H9 (cell line): ENCODE measurements around the gene FRMD4B. TPM values are rescaled to one million over a fixed set of nuclear protein-coding genes. Genes with fewer than 3 reads are reported as not detected.

Source experiments
- DNase-seq: peaks from one replicate; pipeline ENCODE4 v3.0.0-alpha.2; 2017
- H2AFZ ChIP-seq: one replicate; pipeline ENCODE4 v1.6.1; 2013; ENCODE audit warnings: mild to moderate bottlenecking, low read length, control low read depth, moderate library complexity
- H2AK5ac ChIP-seq: 2 replicates; pipeline ENCODE4 v1.6.1; 2013; ENCODE audit warnings: low read length, control low read depth, mixed read lengths; ENCODE audit not compliant: insufficient read length
- H2BK120ac ChIP-seq: one replicate; pipeline ENCODE4 v1.6.1; 2013; ENCODE audit warnings: low read depth, mild to moderate bottlenecking, low read length, control low read depth, inconsistent platforms; ENCODE audit not compliant: poor library complexity, severe bottlenecking
- H2BK12ac ChIP-seq: 2 replicates; pipeline ENCODE4 v1.6.1; 2013; ENCODE audit warnings: low read length, control low read depth, mixed read lengths, low read depth; ENCODE audit not compliant: insufficient read length
- H2BK15ac ChIP-seq: 2 replicates; pipeline ENCODE4 v1.6.1; 2013; ENCODE audit warnings: low read depth, low read length, control low read depth
- H2BK20ac ChIP-seq: one replicate; pipeline ENCODE4 v1.6.1; 2013; ENCODE audit warnings: low read depth, mild to moderate bottlenecking, low read length, control low read depth, inconsistent platforms; ENCODE audit not compliant: poor library complexity, severe bottlenecking
- H2BK5ac ChIP-seq: 2 replicates; pipeline ENCODE4 v1.6.1; 2013; ENCODE audit warnings: low read length, control low read depth, mixed read lengths; ENCODE audit not compliant: insufficient read length
- H3K14ac ChIP-seq: 2 replicates; pipeline ENCODE4 v1.6.1; 2013; ENCODE audit warnings: low read length, control low read depth; ENCODE audit not compliant: insufficient read depth
- H3K18ac ChIP-seq: 2 replicates; pipeline ENCODE4 v1.6.1; 2013; ENCODE audit warnings: low read depth, mild to moderate bottlenecking, mixed read lengths, low read length, control low read depth; ENCODE audit not compliant: insufficient read length
- H3K23ac ChIP-seq: 2 replicates; pipeline ENCODE4 v1.6.1; 2013; ENCODE audit warnings: low read length, control low read depth, mixed read lengths, low read depth; ENCODE audit not compliant: insufficient read length
- H3K23me2 ChIP-seq: 2 replicates; pipeline ENCODE4 v1.6.1; 2013; ENCODE audit warnings: low read depth, mild to moderate bottlenecking, mixed read lengths, low read length, control low read depth; ENCODE audit not compliant: insufficient read length, poor library complexity, severe bottlenecking
- H3K27ac ChIP-seq: 2 replicates; pipeline ENCODE4 v1.5.1; 2013; ENCODE audit warnings: low read length, control low read depth, mixed read lengths, low read depth; ENCODE audit not compliant: insufficient read length
- H3K27me3 ChIP-seq: 2 replicates; pipeline ENCODE4 v1.6.1; 2013; ENCODE audit warnings: low read length, control low read depth, inconsistent platforms; ENCODE audit not compliant: insufficient read depth
- H3K4ac ChIP-seq: 2 replicates; pipeline ENCODE4 v1.6.1; 2013; ENCODE audit warnings: low read depth, mild to moderate bottlenecking, control low read depth, inconsistent platforms, low read length, moderate library complexity
- H3K4me1 ChIP-seq: 2 replicates; pipeline ENCODE4 v1.6.1; 2013; ENCODE audit warnings: low read length, control low read depth, inconsistent platforms; ENCODE audit not compliant: insufficient read depth
- H3K4me2 ChIP-seq: 2 replicates; pipeline ENCODE4 v1.6.1; 2013; ENCODE audit warnings: low read length, control low read depth, mixed read lengths; ENCODE audit not compliant: insufficient read length, insufficient read depth
- H3K56ac ChIP-seq: 2 replicates; pipeline ENCODE4 v1.6.1; 2013; ENCODE audit warnings: low read depth, mild to moderate bottlenecking, mixed read lengths, low read length, control low read depth; ENCODE audit not compliant: insufficient read length
- H3K79me1 ChIP-seq: 2 replicates; pipeline ENCODE4 v1.6.1; 2013; ENCODE audit warnings: low read depth, mild to moderate bottlenecking, moderate library complexity, low read length, control low read depth, inconsistent platforms; ENCODE audit not compliant: insufficient read depth, poor library complexity, severe bottlenecking
- H3K79me2 ChIP-seq: 2 replicates; pipeline ENCODE4 v1.6.1; 2013; ENCODE audit warnings: low read length, control low read depth, inconsistent platforms; ENCODE audit not compliant: insufficient read depth
- H3K9ac ChIP-seq: 2 replicates; pipeline ENCODE4 v1.6.1; 2013; ENCODE audit warnings: low read length, control low read depth, mixed read lengths; ENCODE audit not compliant: insufficient read length; ENCODE audit errors: extremely low read depth
- H3K9me3 ChIP-seq: one replicate; pipeline ENCODE4 v1.6.1; 2013; ENCODE audit warnings: low read depth, low read length, inconsistent platforms; ENCODE audit not compliant: control insufficient read depth
- H3T11ph ChIP-seq: one replicate; pipeline ENCODE4 v1.6.1; 2013; ENCODE audit warnings: mild to moderate bottlenecking, low read length, control low read depth, inconsistent platforms
- H4K20me1 ChIP-seq: one replicate; pipeline ENCODE4 v1.6.1; 2013; ENCODE audit not compliant: control insufficient read depth, insufficient read length, insufficient read depth
- H4K5ac ChIP-seq: 2 replicates; pipeline ENCODE4 v1.6.1; 2013; ENCODE audit warnings: low read depth, mild to moderate bottlenecking, mixed read lengths, low read length, control low read depth; ENCODE audit not compliant: insufficient read length
- H4K8ac ChIP-seq: replicated peaks from 2 replicates; pipeline ENCODE4 v1.6.1; 2013; ENCODE audit warnings: low read length, control low read depth, mixed read lengths, low read depth; ENCODE audit not compliant: insufficient read length
- H4K91ac ChIP-seq: 2 replicates; pipeline ENCODE4 v1.6.1; 2013; ENCODE audit warnings: low read depth, mild to moderate bottlenecking, moderate library complexity, mixed read lengths, low read length, control low read depth; ENCODE audit not compliant: insufficient read length
- H3K27ac Mint-ChIP-seq, 3 experiments: 2 replicates in 2 of 3; 3 replicates in 1 of 3; pipeline ENCODE4 v1.8.0; 2020 to 2021; ENCODE audit warnings: mixed read lengths in 3 of 3, mild to moderate bottlenecking in 1 of 3, moderate library complexity in 1 of 3
- H3K27me3 Mint-ChIP-seq: 2 replicates; pipeline ENCODE4 v1.8.0; 2021; ENCODE audit warnings: low read depth, mild to moderate bottlenecking, moderate library complexity, mixed read lengths
- H3K36me3 Mint-ChIP-seq, 3 experiments: 2 replicates in 2 of 3; 3 replicates in 1 of 3; pipeline ENCODE4 v1.8.0; 2020 to 2021; ENCODE audit warnings: low read depth in 3 of 3, mixed read lengths in 3 of 3; ENCODE audit not compliant: insufficient read depth in 1 of 3
- H3K4me1 Mint-ChIP-seq, 2 experiments: 2 replicates each; pipeline ENCODE4 v1.8.0; 2020; ENCODE audit warnings: mixed read lengths in 2 of 2
- H3K4me3 Mint-ChIP-seq, 2 experiments: 2 replicates in 1 of 2; 3 replicates in 1 of 2; pipeline ENCODE4 v1.8.0; 2020 to 2021; ENCODE audit warnings: mild to moderate bottlenecking in 2 of 2, mixed read lengths in 2 of 2, moderate library complexity in 1 of 2
- H3K9me3 Mint-ChIP-seq, 2 experiments: 2 replicates in 1 of 2; 3 replicates in 1 of 2; pipeline ENCODE4 v1.8.0; 2020; ENCODE audit warnings: mild to moderate bottlenecking in 2 of 2, mixed read lengths in 2 of 2, moderate library complexity in 1 of 2
- WGBS: extraction: QIAGEN DNeasy Blood & Tissue Kit; methylation state at CpG from one replicate; pipeline ENCODE4 v1.1.7; 2013; ENCODE audit warnings: missing lambda C conversion rate, low lambda C conversion rate, mixed read lengths; ENCODE audit not compliant: insufficient read length; ENCODE audit errors: extremely low coverage; 5-methylcytosine and 5-hydroxymethylcytosine counted together
- total RNA-seq: library from RNA; stranded (reverse); gene quantifications from 2 replicates; pipeline ENCODE4 v1.2.1, GENCODE V29; 2021
- TF ChIP-seq, protein P1 (sequence below): fragments of 200-600 bp; sonication (generic); conservative IDR thresholded peaks from 3 replicates; pipeline ENCODE4 v1.8.0; 2021; ENCODE audit warnings: antibody characterized with exemption, mild to moderate bottlenecking

FRMD4B gene
- total RNA-seq, 1 experiment from 2014 or later: 3.4 TPM

DNA sequence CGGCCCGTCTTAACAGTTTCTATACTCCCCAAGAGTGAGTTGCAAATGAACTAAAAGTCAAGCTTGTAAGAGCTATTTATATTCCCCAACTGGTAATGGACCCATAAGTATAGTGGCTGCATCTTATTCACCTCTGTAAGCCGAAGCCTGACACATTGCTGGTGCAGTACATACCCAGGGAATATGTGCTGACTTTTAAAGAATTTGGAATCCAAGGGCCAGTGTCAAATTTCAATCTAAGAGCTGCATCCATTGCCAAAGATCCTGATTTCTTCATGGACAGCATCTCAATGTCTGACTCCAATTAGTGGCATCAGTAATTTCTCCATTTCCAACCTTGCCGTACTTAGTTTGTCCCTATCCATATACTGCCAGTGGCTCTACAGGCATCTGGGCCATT lies 42.0 kb downstream of the FRMD4B start:
- peaks cover 17 to 18% of the 10 kb centered on the region in 2 experiments; a peak in 4 of 5 replicates for H3K9me3 Mint-ChIP-seq
- H3K27me3 Mint-ChIP-seq: peaks cover 9% of the 10 kb centered on the region
- H4K8ac ChIP-seq: no peak overlapping the region
- no peak overlapping the region for H3K27ac ChIP-seq
- no peak overlapping the region for H3K56ac ChIP-seq
- no peaks in the 10 kb centered on the region for H4K20me1 ChIP-seq
- no peak overlapping the region for H3K27ac Mint-ChIP-seq
- H2BK5ac ChIP-seq: no peak overlapping the region
- H3K4me3 Mint-ChIP-seq: no peak overlapping the region
- no peaks in the 10 kb centered on the region for H3K9me3 ChIP-seq
- H2BK120ac ChIP-seq: no peak overlapping the region
- H3K9ac ChIP-seq: no peak overlapping the region
- no peak for DNase-seq
- no peak overlapping the region for H3K18ac ChIP-seq
- WGBS: no CpG with 5 or more reads among the region's 4 CpGs
- no peak overlapping the region for H2BK15ac ChIP-seq
- peaks cover 2 to 5% (median 4%) of the 10 kb centered on the region in 3 experiments; a peak in 4 of 7 replicates for H3K36me3 Mint-ChIP-seq
- H3K4me2 ChIP-seq: no peak overlapping the region
- H3K79me2 ChIP-seq: no peaks in the 10 kb centered on the region
- no peaks in the 10 kb centered on the region for H3K79me1 ChIP-seq
- no peak overlapping the region for H3K4ac ChIP-seq
- H4K91ac ChIP-seq: no peak overlapping the region
- H2BK20ac ChIP-seq: no peak overlapping the region
- no peak overlapping the region for H4K5ac ChIP-seq
- TF ChIP-seq, protein P1, sequence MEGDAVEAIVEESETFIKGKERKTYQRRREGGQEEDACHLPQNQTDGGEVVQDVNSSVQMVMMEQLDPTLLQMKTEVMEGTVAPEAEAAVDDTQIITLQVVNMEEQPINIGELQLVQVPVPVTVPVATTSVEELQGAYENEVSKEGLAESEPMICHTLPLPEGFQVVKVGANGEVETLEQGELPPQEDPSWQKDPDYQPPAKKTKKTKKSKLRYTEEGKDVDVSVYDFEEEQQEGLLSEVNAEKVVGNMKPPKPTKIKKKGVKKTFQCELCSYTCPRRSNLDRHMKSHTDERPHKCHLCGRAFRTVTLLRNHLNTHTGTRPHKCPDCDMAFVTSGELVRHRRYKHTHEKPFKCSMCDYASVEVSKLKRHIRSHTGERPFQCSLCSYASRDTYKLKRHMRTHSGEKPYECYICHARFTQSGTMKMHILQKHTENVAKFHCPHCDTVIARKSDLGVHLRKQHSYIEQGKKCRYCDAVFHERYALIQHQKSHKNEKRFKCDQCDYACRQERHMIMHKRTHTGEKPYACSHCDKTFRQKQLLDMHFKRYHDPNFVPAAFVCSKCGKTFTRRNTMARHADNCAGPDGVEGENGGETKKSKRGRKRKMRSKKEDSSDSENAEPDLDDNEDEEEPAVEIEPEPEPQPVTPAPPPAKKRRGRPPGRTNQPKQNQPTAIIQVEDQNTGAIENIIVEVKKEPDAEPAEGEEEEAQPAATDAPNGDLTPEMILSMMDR: no peak
- no peak overlapping the region for H3T11ph ChIP-seq
- H2BK12ac ChIP-seq: no peak overlapping the region
- H3K23ac ChIP-seq: no peak overlapping the region
- no peak overlapping the region for H3K14ac ChIP-seq
- H3K4me1 ChIP-seq: peaks cover 5% of the 10 kb centered on the region; the same call in 1 of the 2 replicates
- H2AK5ac ChIP-seq: no peak overlapping the region
- no peaks in the 10 kb centered on the region for H3K23me2 ChIP-seq
- no peaks in the 10 kb centered on the region for H3K27me3 ChIP-seq
- no peak overlapping the region for H2AFZ ChIP-seq
- H3K4me1 Mint-ChIP-seq: peaks cover 6 to 12% of the 10 kb centered on the region in 2 experiments
